HepG2 (cell line): ENCODE data around the gene FTCD. TPM values are rescaled to one million over a fixed set of nuclear protein-coding genes. Genes with fewer than 3 reads are reported as not detected.

Experiments
- ATAC-seq: fragments of 200-7000 bp; cut with Tn5 transposase; 3 replicates; pipeline ENCODE4 v1.9.1; 2020; ENCODE audit warnings: mild to moderate bottlenecking, moderate library complexity
- BruUV-seq: library from RNA; stranded (reverse); fragments of 400-500 nt; replicated peaks from 2 replicates; lab custom pipeline; 2021; lab: Mats Ljungman, UMichigan
- CTCF ChIA-PET: fragments of 300-600 bp; formaldehyde crosslinking; extraction: SDS; loops from one replicate; lab custom pipeline; 2021; ENCODE audit warnings: low total read pairs, inconsistent platforms, low intra/inter-chr PET ratio; lab: Yijun Ruan, JAX
- POLR2A ChIA-PET: fragments of 350-600 bp; sonication (Branson Sonifier 250); formaldehyde crosslinking; loops from one replicate; lab custom pipeline; 2020; ENCODE audit warnings: antibody characterized with exemption, inconsistent platforms; lab: Yijun Ruan, JAX
- DNase-seq: peaks from one replicate; pipeline ENCODE4 v3.0.0-alpha.2; 2015; ENCODE audit warnings: low spot score
- FAIRE-seq: peaks from 3 replicates; lab custom pipeline; 2011; peaks lifted over from hg19 to GRCh38; lab: Jason Lieb, UNC
- H2AFZ ChIP-seq: one replicate; pipeline ENCODE4 v1.6.1; 2011; ENCODE audit warnings: low read length, inconsistent platforms
- H3K27ac ChIP-seq: fragments of 300-600 bp; 3 replicates; pipeline ENCODE4 v1.8.0; 2011; ENCODE audit warnings: mixed run types, mild to moderate bottlenecking, mixed read lengths, low read length, inconsistent platforms; ENCODE audit not compliant: insufficient read depth; ENCODE audit errors: extremely low read length
- H3K27me3 ChIP-seq, 2 experiments: fragments of 200-600 bp in 1 of 2; 2 replicates in 1 of 2; 3 replicates in 1 of 2; pipeline versions ENCODE4 v1.6.0 to v1.8.0; 2011; ENCODE audit warnings: low read length in 2 of 2, mild to moderate bottlenecking in 2 of 2, moderate library complexity in 2 of 2, inconsistent platforms in 1 of 2; ENCODE audit not compliant: insufficient read depth in 2 of 2, control insufficient read depth in 1 of 2
- H3K36me3 ChIP-seq, 2 experiments: fragments of 200-600 bp in 1 of 2; replicated peaks in 1 of 2; 2 replicates in 1 of 2; 3 replicates in 1 of 2; pipeline versions ENCODE4 v1.5.1 to v1.8.0; 2011; ENCODE audit warnings: low read length in 2 of 2, inconsistent platforms in 1 of 2; ENCODE audit not compliant: insufficient read depth in 2 of 2, control insufficient read depth in 1 of 2
- H3K4me1 ChIP-seq: 2 replicates; pipeline ENCODE4 v1.5.1; 2012; ENCODE audit warnings: low read length, inconsistent platforms; ENCODE audit not compliant: insufficient read depth
- H3K4me2 ChIP-seq: 2 replicates; pipeline ENCODE4 v1.6.0; 2011; ENCODE audit warnings: low read depth, low read length, inconsistent platforms
- H3K4me3 ChIP-seq, 3 experiments: fragments of 200-600 bp in 1 of 3; sonication (generic), shearing (Covaris generic) in 1 of 3; replicated peaks in 1 of 3; 2 replicates each; pipeline ENCODE4 v1.5.1; 2011 to 2016; ENCODE audit warnings: low read length in 3 of 3, inconsistent platforms in 2 of 3, low read depth in 2 of 3, mild to moderate bottlenecking in 2 of 3, control low read depth in 1 of 3, mixed read lengths in 1 of 3; ENCODE audit not compliant: insufficient read depth in 1 of 3
- H3K79me2 ChIP-seq: one replicate; pipeline ENCODE4 v1.6.1; 2011; ENCODE audit warnings: low read length, inconsistent platforms; ENCODE audit not compliant: insufficient read depth
- H3K9ac ChIP-seq: 2 replicates; pipeline ENCODE4 v1.6.0; 2011; ENCODE audit warnings: mild to moderate bottlenecking, low read depth, low read length, inconsistent platforms; ENCODE audit not compliant: insufficient read depth
- H3K9me3 ChIP-seq: 2 replicates; pipeline ENCODE4 v1.5.1; 2012; ENCODE audit warnings: mild to moderate bottlenecking, low read length
- H4K20me1 ChIP-seq: 2 replicates; pipeline ENCODE4 v1.6.0; 2011; ENCODE audit warnings: inconsistent platforms, mild to moderate bottlenecking, low read length, moderate library complexity; ENCODE audit not compliant: insufficient read depth
- BCLAF1 ChIP-seq: fragments of 450-650 bp; IDR thresholded peaks from 2 replicates; pipeline ENCODE4 v1.6.1; 2017; ENCODE audit warnings: mild to moderate bottlenecking
- HNF1B ChIP-seq: sonication (generic); formaldehyde crosslinking; IDR thresholded peaks from 2 replicates; pipeline ENCODE4 v1.5.1; 2020; ENCODE audit warnings: mild to moderate bottlenecking, moderate library complexity, missing genetic modification reagents
- HNRNPK ChIP-seq: fragments of 200-400 bp; formaldehyde crosslinking; IDR thresholded peaks from 2 replicates; pipeline ENCODE4 v1.6.1; 2018; ENCODE audit warnings: low read length, low read depth, moderate library complexity, mild to moderate bottlenecking; ENCODE audit not compliant: poor library complexity, severe bottlenecking
- PATZ1 ChIP-seq: sonication (generic); formaldehyde crosslinking; IDR thresholded peaks from 2 replicates; pipeline ENCODE4 v1.4.0; 2020; ENCODE audit warnings: missing genetic modification reagents
- SOX6 ChIP-seq, 2 experiments: fragments of 450-650 bp in 1 of 2; sonication (generic) in 1 of 2; formaldehyde crosslinking in 1 of 2; IDR thresholded peaks; 2 replicates each; pipeline versions ENCODE4 v1.4.0 to v1.6.1; 2017 to 2020; ENCODE audit warnings: antibody characterized with exemption in 1 of 2, mild to moderate bottlenecking in 1 of 2, missing genetic modification reagents in 1 of 2
- ZFP82 ChIP-seq: sonication (generic); formaldehyde crosslinking; IDR thresholded peaks from 2 replicates; pipeline ENCODE4 v1.5.1; 2020; ENCODE audit warnings: mild to moderate bottlenecking, missing genetic modification reagents, borderline replicate concordance
- WGBS: methylation state at CpG from one replicate; pipeline ENCODE4 v1.1.6; 2017; ENCODE audit warnings: low lambda C conversion rate; 5-methylcytosine and 5-hydroxymethylcytosine counted together
- in situ Hi-C: cut with HindIII; loops from 2 replicates; pipeline ENCODE4 v1.10.0; 2017; ENCODE audit warnings: low pct_unique_long_range_greater_than_20kb; ENCODE audit not compliant: extremely low pct_ligation_motif_present
- intact Hi-C: fragments of 100-400 bp; cut with micrococcal nuclease; formaldehyde crosslinking; loops from one replicate; pipeline ENCODE4 v1.10.0; 2022; ENCODE audit not compliant: unreplicated experiment
- polyA plus RNA-seq, 8 experiments: library from polyadenylated mRNA; depleted of rRNA in 3 of 8; stranded (reverse) in 7 of 8; unstranded in 1 of 8; fragments of >200 nt; fragmentation: Illumina TruSeq in 4 of 8; extraction: Trizol in 4 of 8; gene quantifications; 2 replicates each; pipeline versions ENCODE4 v1.2.1 to v1.2.3, GENCODE V29; 2011 to 2016; ENCODE audit warnings: low read depth in 4 of 8, missing spikeins in 1 of 8, mixed read lengths in 1 of 8; ENCODE audit not compliant: insufficient read depth in 1 of 8
- total RNA-seq, 5 experiments: library from RNA; depleted of rRNA; stranded (reverse); fragments of >200 nt; fragmentation: Illumina TruSeq; extraction: Trizol; gene quantifications; 2 replicates each; pipeline ENCODE4 v1.2.3, GENCODE V29; 2016; ENCODE audit warnings: low read depth in 1 of 5

Gene FTCD
- total and polyA plus RNA-seq, 2 of the 13 experiments (the other 11 are each of a cell fraction or from before 2014, with no cell fraction given), result 75.7 to 105 TPM

GRCh38 chr21:46145159-46145839 is 10.1 kb downstream of the FTCD start (continued):
- TF ChIP-seq HNF1B (CRISPR knock-in tag), result no peak
- TF ChIP-seq SOX6 (IDR thresholded peaks at IDR 0.05), result no peak
- TF ChIP-seq SOX6 (CRISPR knock-in tag; IDR thresholded peaks at IDR 0.05), result no peak

GRCh38 chr21:46144464-46145070 is 10.8 kb downstream of the FTCD start:
- ATAC-seq, result no peak
- H3K79me2 ChIP-seq, result no peaks in the 10 kb centered on the region
- H3K27me3 ChIP-seq, result no peaks in the 10 kb centered on the region
- WGBS, result 98% methylated on average over 4 of the region's 4 CpGs
- peaks cover 12 to 34% of the 10 kb centered on the region in 2 experiments; a peak in 4 of 5 replicates for H3K36me3 ChIP-seq
- TF ChIP-seq ZFP82 (CRISPR knock-in tag) (no peak), HNRNPK (peak; percentile 29), BCLAF1 (no peak), PATZ1 (CRISPR knock-in tag) (no peak)
- TF ChIP-seq, all 625 proteins: peak for 1
- FAIRE-seq (no peak), DNase-seq (no peak)
- Histone ChIP-seq H4K20me1 (peaks cover 9% of the 10 kb centered on the region; the same call in 1 of the 2 replicates), H3K4me3 (no peak overlapping the region), H3K27ac (no peak overlapping the region), H3K4me1 (peaks cover 33% of the 10 kb centered on the region), H3K9me3 (no peaks in the 10 kb centered on the region), H3K9ac (no peak overlapping the region), H2AFZ (no peak overlapping the region), H3K4me2 (no peak overlapping the region)
- intact Hi-C loops, result loop anchor here (5.0 kb wide), 2 partner anchors 172 to 178 kb away; partner anchors contain the start of genes C21orf58 and PCNT
- in situ Hi-C loops, result no loop called here
- ChIA-PET CTCF (no interaction called here), POLR2A (no interaction called here)
- BruUV-seq, result no TSS peak
